Glutamatergic neuron (in vitro differentiated cells): Measurements from ENCODE around the gene SLC40A1. TPM values are rescaled to one million over a fixed set of nuclear protein-coding genes. Genes with fewer than 3 reads are reported as not detected.

Experiments
- DNase-seq: peaks from one replicate; pipeline ENCODE4 v3.0.0; 2022
- H3K27ac Mint-ChIP-seq: one replicate; pipeline ENCODE4 v1.8.0; 2020; ENCODE audit warnings: mild to moderate bottlenecking, mixed read lengths, inconsistent platforms; ENCODE audit not compliant: unreplicated experiment
- H3K27me3 Mint-ChIP-seq: one replicate; pipeline ENCODE4 v1.8.0; 2020; ENCODE audit warnings: mild to moderate bottlenecking, moderate library complexity, mixed read lengths, inconsistent platforms; ENCODE audit not compliant: unreplicated experiment
- H3K36me3 Mint-ChIP-seq: one replicate; pipeline ENCODE4 v1.8.0; 2020; ENCODE audit warnings: mild to moderate bottlenecking, mixed read lengths, inconsistent platforms; ENCODE audit not compliant: unreplicated experiment
- H3K4me1 Mint-ChIP-seq: one replicate; pipeline ENCODE4 v1.8.0; 2020; ENCODE audit warnings: mild to moderate bottlenecking, low read depth, mixed read lengths, inconsistent platforms; ENCODE audit not compliant: unreplicated experiment
- H3K4me3 Mint-ChIP-seq: one replicate; pipeline ENCODE4 v1.8.0; 2020; ENCODE audit warnings: mild to moderate bottlenecking, mixed read lengths, inconsistent platforms; ENCODE audit not compliant: unreplicated experiment
- H3K9me3 Mint-ChIP-seq: one replicate; pipeline ENCODE4 v1.8.0; 2020; ENCODE audit warnings: mild to moderate bottlenecking, moderate library complexity, mixed read lengths, inconsistent platforms; ENCODE audit not compliant: unreplicated experiment
- CTCF ChIP-seq: fragments of 200-600 bp; sonication (generic); IDR thresholded peaks from one replicate; pipeline ENCODE4 v1.5.0; 2021; ENCODE audit not compliant: partially characterized antibody, unreplicated experiment
- total RNA-seq: library from RNA; stranded (reverse); fragmentation: NEBNext Ultra II Directional; extraction: Animal tissue kit (Norgen Biotek cat#: 25700); gene quantifications from one replicate; pipeline ENCODE4 v1.2.1, GENCODE V29; 2021; ENCODE audit not compliant: unreplicated experiment

SLC40A1 gene
- total RNA-seq, 1 donor from 2014 or later: 0.56 TPM

- Mint-ChIP-seq H3K27ac (no peak overlapping the region), H3K4me3 (no peak overlapping the region), H3K36me3 (no peaks in the 10 kb centered on the region), H3K27me3 (no peaks in the 10 kb centered on the region), H3K9me3 (peaks cover 1% of the 10 kb centered on the region), H3K4me1 (no peaks in the 10 kb centered on the region)
- TF ChIP-seq CTCF: no peak
- DNase-seq: no peak
Measured at GRCh38 chr2:189527812-189528592, 52.6 kb downstream of the SLC40A1 start.

- TF ChIP-seq CTCF: no peak
- no peaks in the 10 kb centered on the region for H3K4me1 Mint-ChIP-seq
- H3K4me3 Mint-ChIP-seq: no peak overlapping the region
- H3K36me3 Mint-ChIP-seq: no peaks in the 10 kb centered on the region
- H3K9me3 Mint-ChIP-seq: peaks cover 1% of the 10 kb centered on the region
- H3K27ac Mint-ChIP-seq: no peak overlapping the region
- no peak for DNase-seq
- H3K27me3 Mint-ChIP-seq: no peaks in the 10 kb centered on the region
Measured at GRCh38 chr2:189527041-189527750, 53.4 kb downstream of the SLC40A1 start.

DNA sequence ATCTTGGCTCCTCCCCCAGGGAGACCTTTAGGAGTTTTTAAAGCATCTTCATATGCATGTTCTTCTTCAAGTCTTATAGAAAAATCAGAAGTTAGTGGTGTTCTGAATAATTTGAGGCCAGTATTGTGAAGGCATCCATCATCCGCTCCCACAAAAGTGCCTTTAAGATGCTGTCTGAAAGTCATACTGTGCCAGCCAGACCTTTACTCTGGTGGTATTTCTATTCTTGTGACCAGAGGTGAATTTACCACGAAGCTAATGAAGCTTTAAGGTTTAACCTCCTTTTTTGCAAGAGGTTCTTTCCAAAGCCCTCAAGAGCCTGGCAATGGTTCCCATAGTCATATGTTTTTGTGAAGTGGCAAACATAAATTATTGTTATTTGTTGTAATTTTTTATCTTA lies 54.3 kb downstream of the SLC40A1 start:
- Mint-ChIP-seq H3K4me1 (no peaks in the 10 kb centered on the region), H3K9me3 (peaks cover 1% of the 10 kb centered on the region), H3K4me3 (no peak overlapping the region), H3K27ac (no peak overlapping the region), H3K36me3 (no peaks in the 10 kb centered on the region), H3K27me3 (no peaks in the 10 kb centered on the region)
- no peak for DNase-seq
- no peak for TF ChIP-seq CTCF

DNA sequence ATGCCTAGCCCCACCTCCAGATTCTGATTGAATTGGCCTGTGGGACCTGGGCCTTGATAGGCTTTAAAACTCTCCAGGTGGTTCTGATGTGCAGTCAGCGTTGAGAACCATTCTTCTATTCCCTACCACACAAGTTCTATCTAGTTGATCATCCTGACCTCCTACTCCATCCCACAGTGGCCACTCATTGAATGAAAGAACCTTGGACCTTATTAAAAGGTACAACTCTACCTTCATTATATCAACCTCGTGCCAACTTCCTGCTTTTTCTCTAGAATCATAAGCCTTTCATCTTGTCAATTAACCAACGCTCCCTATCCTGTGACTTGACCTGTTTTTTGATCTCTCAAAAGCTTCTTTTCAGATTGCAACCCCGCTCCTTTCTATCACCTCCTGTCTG lies 55.8 kb downstream of the SLC40A1 start:
- no peaks in the 10 kb centered on the region for H3K36me3 Mint-ChIP-seq
- TF ChIP-seq CTCF: no peak
- no peak overlapping the region for H3K4me3 Mint-ChIP-seq
- H3K4me1 Mint-ChIP-seq: no peaks in the 10 kb centered on the region
- H3K9me3 Mint-ChIP-seq: peaks cover 1% of the 10 kb centered on the region
- no peak overlapping the region for H3K27ac Mint-ChIP-seq
- H3K27me3 Mint-ChIP-seq: no peaks in the 10 kb centered on the region
- no peak for DNase-seq
